GM23338 (cell line): ENCODE data around the gene TMEM132D. TPM values are rescaled to one million over a fixed set of nuclear protein-coding genes. Genes with fewer than 3 reads are reported as not detected.

Source experiments
- ATAC-seq: fragments of 200-7000 bp; cut with Tn5 transposase; 3 replicates; pipeline ENCODE4 v1.9.1; 2020
- DNase-seq: peaks from one replicate; pipeline ENCODE4 v3.0.0-alpha.2; 2015; ENCODE audit warnings: low spot score
- H2AFZ ChIP-seq: fragments of 200-600 bp; sonication (generic); 2 replicates; pipeline ENCODE4 v1.8.0; 2016; ENCODE audit warnings: antibody characterized with exemption, mild to moderate bottlenecking, moderate library complexity
- H3F3A ChIP-seq: fragments of 200-600 bp; sonication (generic); replicated peaks from 2 replicates; pipeline ENCODE4 v1.8.0; 2017; ENCODE audit warnings: antibody characterized with exemption, mixed run types, low read depth
- H3K27ac ChIP-seq: fragments of 200-600 bp; sonication (generic); 2 replicates; pipeline ENCODE4 v1.6.1; 2016; ENCODE audit warnings: low read depth
- H3K27me3 ChIP-seq: fragments of 200-600 bp; sonication (generic); 2 replicates; pipeline ENCODE4 v1.8.0; 2016; ENCODE audit warnings: mild to moderate bottlenecking, mixed run types, moderate library complexity; ENCODE audit not compliant: insufficient read depth
- H3K36me3 ChIP-seq: fragments of 200-600 bp; sonication (generic); 2 replicates; pipeline ENCODE4 v1.8.0; 2016; ENCODE audit warnings: mild to moderate bottlenecking; ENCODE audit not compliant: insufficient read depth
- H3K4me1 ChIP-seq: fragments of 200-600 bp; sonication (generic); 2 replicates; pipeline ENCODE4 v1.8.0; 2016; ENCODE audit warnings: mild to moderate bottlenecking, moderate library complexity; ENCODE audit not compliant: insufficient read depth
- H3K4me2 ChIP-seq: fragments of 200-600 bp; sonication (generic); 2 replicates; pipeline ENCODE4 v1.7.1; 2017; ENCODE audit warnings: mixed run types
- H3K4me3 ChIP-seq: fragments of 200-600 bp; sonication (generic); 2 replicates; pipeline ENCODE4 v1.6.1; 2016; ENCODE audit warnings: mixed run types
- H3K79me2 ChIP-seq: fragments of 200-600 bp; sonication (generic); replicated peaks from 2 replicates; pipeline ENCODE4 v1.8.0; 2017; ENCODE audit warnings: mild to moderate bottlenecking; ENCODE audit not compliant: insufficient read depth
- H3K9me2 ChIP-seq: fragments of 200-600 bp; sonication (generic); 2 replicates; pipeline ENCODE4 v1.8.0; 2017; ENCODE audit not compliant: insufficient read depth
- H4K20me1 ChIP-seq: fragments of 200-600 bp; sonication (generic); replicated peaks from 2 replicates; pipeline ENCODE4 v1.8.0; 2017; ENCODE audit warnings: mild to moderate bottlenecking; ENCODE audit not compliant: insufficient read depth
- H3K27ac Mint-ChIP-seq: 2 replicates; pipeline ENCODE4 v1.8.0; 2020; ENCODE audit warnings: inconsistent platforms, mild to moderate bottlenecking, moderate library complexity, mixed read lengths
- H3K27me3 Mint-ChIP-seq: 3 replicates; pipeline ENCODE4 v1.8.0; 2022; ENCODE audit warnings: low read depth, mild to moderate bottlenecking, moderate library complexity, mixed read lengths, inconsistent platforms; ENCODE audit not compliant: insufficient read depth, poor library complexity
- H3K36me3 Mint-ChIP-seq: 3 replicates; pipeline ENCODE4 v1.8.0; 2021; ENCODE audit warnings: low read depth, mild to moderate bottlenecking, inconsistent platforms, moderate library complexity, mixed read lengths
- H3K4me1 Mint-ChIP-seq: 3 replicates; pipeline ENCODE4 v1.8.0; 2020; ENCODE audit warnings: mild to moderate bottlenecking, inconsistent platforms, mixed read lengths
- H3K4me3 Mint-ChIP-seq: 3 replicates; pipeline ENCODE4 v1.8.0; 2021; ENCODE audit warnings: moderate library complexity, mild to moderate bottlenecking, inconsistent platforms, mixed read lengths
- H3K9me3 Mint-ChIP-seq: 3 replicates; pipeline ENCODE4 v1.8.0; 2020; ENCODE audit warnings: moderate library complexity, mild to moderate bottlenecking, inconsistent platforms, mixed read lengths
- CREB1 ChIP-seq: fragments of 250-450 bp; sonication (Bioruptor Pico); IDR thresholded peaks from 2 replicates; pipeline ENCODE4 v1.5.0; 2020; ENCODE audit warnings: low read depth, mild to moderate bottlenecking, moderate library complexity
- CTCF ChIP-seq, 2 experiments: fragments of 200-600 bp in 1 of 2; sonication (generic) in 1 of 2; conservative IDR thresholded peaks; 2 replicates each; pipeline versions ENCODE4 v1.5.1 to v1.6.1; 2016 to 2017; ENCODE audit warnings: antibody characterized with exemption in 2 of 2, low read depth in 2 of 2, mild to moderate bottlenecking in 2 of 2, moderate library complexity in 1 of 2
- ETS1 ChIP-seq: IDR thresholded peaks from 2 replicates; pipeline ENCODE4 v1.6.1; 2016; ENCODE audit warnings: antibody characterized with exemption
- EZH2 ChIP-seq: fragments of 200-600 bp; sonication (generic); IDR thresholded peaks from one replicate; pipeline ENCODE4 v1.8.0; 2017; ENCODE audit warnings: antibody characterized with exemption, mild to moderate bottlenecking, low read depth; ENCODE audit not compliant: unreplicated experiment
- EZH2phosphoT487 ChIP-seq: fragments of 200-600 bp; sonication (generic); IDR thresholded peaks from one replicate; pipeline ENCODE4 v1.8.1; 2018; ENCODE audit warnings: antibody characterized with exemption; ENCODE audit not compliant: unreplicated experiment
- JUNB ChIP-seq: IDR thresholded peaks from one replicate; pipeline ENCODE4 v1.6.1; 2016; ENCODE audit warnings: antibody characterized with exemption; ENCODE audit not compliant: unreplicated experiment
- NANOG ChIP-seq: IDR thresholded peaks from 2 replicates; pipeline ENCODE4 v1.6.1; 2016; ENCODE audit warnings: antibody characterized with exemption, borderline replicate concordance
- POLR2AphosphoS5 ChIP-seq: IDR thresholded peaks from 2 replicates; pipeline ENCODE4 v1.6.1; 2016; ENCODE audit warnings: antibody characterized with exemption, low read depth
- STAT1 ChIP-seq: IDR thresholded peaks from one replicate; pipeline ENCODE4 v1.6.1; 2016; ENCODE audit warnings: antibody characterized with exemption; ENCODE audit not compliant: unreplicated experiment
- ZNF114 ChIP-seq: fragments of 250-450 bp; sonication (Bioruptor Pico); IDR thresholded peaks from 2 replicates; pipeline ENCODE4 v1.5.0; 2020; ENCODE audit warnings: mild to moderate bottlenecking, moderate library complexity
- ZNF331 ChIP-seq: fragments of 250-450 bp; sonication (Bioruptor Pico); IDR thresholded peaks from 2 replicates; pipeline ENCODE4 v1.5.0; 2020; ENCODE audit warnings: low read depth, mild to moderate bottlenecking, moderate library complexity
- polyA plus RNA-seq: library from polyadenylated mRNA; unstranded; fragments of >200 nt; fragmentation: Nextera tagmentation; extraction: Ambion mirVana; gene quantifications from 2 replicates; pipeline ENCODE4 v1.2.1, GENCODE V29; 2016
- total RNA-seq: library from RNA; depleted of rRNA; stranded (reverse); fragments of >200 nt; shearing (Covaris generic); gene quantifications from 2 replicates; pipeline ENCODE4 v1.2.3, GENCODE V29; 2014

Gene TMEM132D
- total and polyA plus RNA-seq, 2 experiments from 2014 or later: 0.44 to 5.3 TPM

GRCh38 chr12:129589503-129589902 lies 314.3 kb downstream of the TMEM132D start (continued):
- TF ChIP-seq JUNB (no peak), NANOG (no peak)

- Histone ChIP-seq H3K9me2 (0 out of 2 replicates have a peak, but pooled peaks cover 4% of the 10 kb centered on the region), H2AFZ (no peak overlapping the region), H3K4me3 (no peak overlapping the region), H3K4me2 (no peak overlapping the region), H3K79me2 (no peaks in the 10 kb centered on the region), H3K27me3 (no peaks in the 10 kb centered on the region), H3K27ac (no peak overlapping the region), H3K36me3 (no peaks in the 10 kb centered on the region), H4K20me1 (no peaks in the 10 kb centered on the region), H3F3A (no peaks in the 10 kb centered on the region), H3K4me1 (no peaks in the 10 kb centered on the region)
- ATAC-seq (no peak), DNase-seq (no peak)
- Mint-ChIP-seq H3K36me3 (peaks cover 48% of the 10 kb centered on the region), H3K4me3 (no peak overlapping the region), H3K9me3 (peaks cover 92% of the 10 kb centered on the region), H3K4me1 (no peaks in the 10 kb centered on the region), H3K27ac (no peak overlapping the region), H3K27me3 (peaks cover 5% of the 10 kb centered on the region)
- TF ChIP-seq JUNB (no peak), ETS1 (no peak), EZH2 (no peak), CREB1 (CRISPR knock-in tag) (no peak), ZNF114 (CRISPR knock-in tag) (no peak), ZNF331 (CRISPR knock-in tag) (no peak)
These were observed 315.7 kb downstream of the TMEM132D start for GRCh38 chr12:129588142-129588541.

GRCh38 chr12:129585296-129585695 lies 318.5 kb downstream of the TMEM132D start:
- H3K4me1 ChIP-seq: no peaks in the 10 kb centered on the region
- H4K20me1 ChIP-seq: no peaks in the 10 kb centered on the region
- no peaks in the 10 kb centered on the region for H3K36me3 ChIP-seq
- H3K27ac Mint-ChIP-seq: no peak overlapping the region
- ATAC-seq: no peak
- H3K27ac ChIP-seq: no peak overlapping the region
- H3K4me2 ChIP-seq: no peak overlapping the region
- DNase-seq: no peak
- no peak for TF ChIP-seq POLR2AphosphoS5
- TF ChIP-seq STAT1: no peak
- H3K4me3 Mint-ChIP-seq: no peak overlapping the region
- H3K9me3 Mint-ChIP-seq: peaks cover 95% of the 10 kb centered on the region
- H2AFZ ChIP-seq: no peak overlapping the region
- peaks cover 5% of the 10 kb centered on the region for H3K27me3 Mint-ChIP-seq
- no peaks in the 10 kb centered on the region for H3F3A ChIP-seq
- H3K36me3 Mint-ChIP-seq: peaks cover 51% of the 10 kb centered on the region
- H3K9me2 ChIP-seq: no peaks in the 10 kb centered on the region
- no peak overlapping the region for H3K4me3 ChIP-seq
- H3K79me2 ChIP-seq: no peaks in the 10 kb centered on the region
- H3K27me3 ChIP-seq: no peaks in the 10 kb centered on the region
- H3K4me1 Mint-ChIP-seq: no peaks in the 10 kb centered on the region

GRCh38 chr12:129579879-129580278 lies 323.9 kb downstream of the TMEM132D start:
- Mint-ChIP-seq H3K27ac (no peak overlapping the region), H3K9me3 (peaks cover 90% of the 10 kb centered on the region), H3K4me1 (no peaks in the 10 kb centered on the region), H3K27me3 (peaks cover 5% of the 10 kb centered on the region), H3K4me3 (no peak overlapping the region), H3K36me3 (peaks cover 44% of the 10 kb centered on the region)
- Histone ChIP-seq H4K20me1 (no peaks in the 10 kb centered on the region), H3K27ac (no peak overlapping the region), H3K4me3 (no peak overlapping the region), H2AFZ (no peak overlapping the region), H3F3A (no peaks in the 10 kb centered on the region), H3K4me1 (no peaks in the 10 kb centered on the region), H3K4me2 (no peak overlapping the region), H3K79me2 (no peaks in the 10 kb centered on the region), H3K9me2 (no peaks in the 10 kb centered on the region), H3K36me3 (no peaks in the 10 kb centered on the region), H3K27me3 (no peaks in the 10 kb centered on the region)
- no peak for ATAC-seq
- peak; percentile 1 for DNase-seq
- TF ChIP-seq STAT1 (no peak), EZH2phosphoT487 (no peak), CTCF (conservative IDR thresholded peaks at IDR 0.05; ENCODE audit: low read depth in 2 of 2) (peak in 1 of 2 experiments; percentile 37; a peak in 3 of 4 replicates), NANOG (no peak), EZH2 (no peak)
